ENCODE results near the gene DOCK4.

DNA sequence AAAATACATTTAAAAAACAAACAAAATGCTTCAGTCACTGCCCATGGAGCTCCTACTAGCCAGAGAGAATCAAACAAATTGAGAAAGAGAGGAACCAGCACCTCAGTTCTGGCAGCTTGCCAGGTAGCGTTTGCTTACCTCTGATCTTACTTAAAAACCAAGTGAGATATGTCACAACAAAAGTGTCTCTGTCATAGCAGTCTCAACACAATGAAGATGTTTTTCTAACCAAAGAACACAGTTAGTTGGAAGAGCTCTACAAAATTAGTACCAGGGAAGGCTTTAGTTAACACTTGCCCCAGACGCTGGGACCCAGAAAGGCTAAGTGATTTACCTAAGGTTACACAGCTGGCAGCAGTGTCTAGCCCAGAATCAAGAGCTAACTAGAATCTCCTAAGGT is 3.4 kb downstream of the DOCK4 start:
- TF ChIP-seq, protein P1, sequence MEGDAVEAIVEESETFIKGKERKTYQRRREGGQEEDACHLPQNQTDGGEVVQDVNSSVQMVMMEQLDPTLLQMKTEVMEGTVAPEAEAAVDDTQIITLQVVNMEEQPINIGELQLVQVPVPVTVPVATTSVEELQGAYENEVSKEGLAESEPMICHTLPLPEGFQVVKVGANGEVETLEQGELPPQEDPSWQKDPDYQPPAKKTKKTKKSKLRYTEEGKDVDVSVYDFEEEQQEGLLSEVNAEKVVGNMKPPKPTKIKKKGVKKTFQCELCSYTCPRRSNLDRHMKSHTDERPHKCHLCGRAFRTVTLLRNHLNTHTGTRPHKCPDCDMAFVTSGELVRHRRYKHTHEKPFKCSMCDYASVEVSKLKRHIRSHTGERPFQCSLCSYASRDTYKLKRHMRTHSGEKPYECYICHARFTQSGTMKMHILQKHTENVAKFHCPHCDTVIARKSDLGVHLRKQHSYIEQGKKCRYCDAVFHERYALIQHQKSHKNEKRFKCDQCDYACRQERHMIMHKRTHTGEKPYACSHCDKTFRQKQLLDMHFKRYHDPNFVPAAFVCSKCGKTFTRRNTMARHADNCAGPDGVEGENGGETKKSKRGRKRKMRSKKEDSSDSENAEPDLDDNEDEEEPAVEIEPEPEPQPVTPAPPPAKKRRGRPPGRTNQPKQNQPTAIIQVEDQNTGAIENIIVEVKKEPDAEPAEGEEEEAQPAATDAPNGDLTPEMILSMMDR (IDR thresholded peaks at IDR 0.05) = no peak
- no peak for TF ChIP-seq POLR2A (IDR thresholded peaks at IDR 0.05)

All from thyroid gland (tissue), 4 donors.